RWPE1 (cell line): ENCODE data around the gene SF3A1.
"Not testable (repeated sequence)": the region's sequence is repeated elsewhere in the genome, so short reads cannot be mapped to it uniquely, and the experiment has no call there.

Source experiments
- CTCF ChIA-PET: fragments of 350-600 bp; sonication (Branson Sonifier 250); formaldehyde crosslinking; extraction: SDS; loops from one replicate; lab custom pipeline; 2021; lab: Yijun Ruan, JAX
- POLR2A ChIA-PET: fragments of 400-600 bp; formaldehyde crosslinking; extraction: SDS; loops from one replicate; lab custom pipeline; 2020; ENCODE audit warnings: antibody characterized with exemption; ENCODE audit not compliant: low non-redundant PET; lab: Yijun Ruan, JAX
- DNase-seq: peaks from one replicate; pipeline ENCODE4 v3.0.0; 2012; ENCODE audit warnings: low spot score
- H3K27ac ChIP-seq: fragments of 450-650 bp; 2 replicates; pipeline ENCODE4 v1.5.1; 2017
- TF ChIP-seq, protein P1 (sequence below): fragments of 450-650 bp; conservative IDR thresholded peaks from 2 replicates; pipeline ENCODE4 v1.5.1; 2017; ENCODE audit warnings: low read depth, mild to moderate bottlenecking

Gene SF3A1, protein sequence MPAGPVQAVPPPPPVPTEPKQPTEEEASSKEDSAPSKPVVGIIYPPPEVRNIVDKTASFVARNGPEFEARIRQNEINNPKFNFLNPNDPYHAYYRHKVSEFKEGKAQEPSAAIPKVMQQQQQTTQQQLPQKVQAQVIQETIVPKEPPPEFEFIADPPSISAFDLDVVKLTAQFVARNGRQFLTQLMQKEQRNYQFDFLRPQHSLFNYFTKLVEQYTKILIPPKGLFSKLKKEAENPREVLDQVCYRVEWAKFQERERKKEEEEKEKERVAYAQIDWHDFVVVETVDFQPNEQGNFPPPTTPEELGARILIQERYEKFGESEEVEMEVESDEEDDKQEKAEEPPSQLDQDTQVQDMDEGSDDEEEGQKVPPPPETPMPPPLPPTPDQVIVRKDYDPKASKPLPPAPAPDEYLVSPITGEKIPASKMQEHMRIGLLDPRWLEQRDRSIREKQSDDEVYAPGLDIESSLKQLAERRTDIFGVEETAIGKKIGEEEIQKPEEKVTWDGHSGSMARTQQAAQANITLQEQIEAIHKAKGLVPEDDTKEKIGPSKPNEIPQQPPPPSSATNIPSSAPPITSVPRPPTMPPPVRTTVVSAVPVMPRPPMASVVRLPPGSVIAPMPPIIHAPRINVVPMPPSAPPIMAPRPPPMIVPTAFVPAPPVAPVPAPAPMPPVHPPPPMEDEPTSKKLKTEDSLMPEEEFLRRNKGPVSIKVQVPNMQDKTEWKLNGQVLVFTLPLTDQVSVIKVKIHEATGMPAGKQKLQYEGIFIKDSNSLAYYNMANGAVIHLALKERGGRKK

DNA sequence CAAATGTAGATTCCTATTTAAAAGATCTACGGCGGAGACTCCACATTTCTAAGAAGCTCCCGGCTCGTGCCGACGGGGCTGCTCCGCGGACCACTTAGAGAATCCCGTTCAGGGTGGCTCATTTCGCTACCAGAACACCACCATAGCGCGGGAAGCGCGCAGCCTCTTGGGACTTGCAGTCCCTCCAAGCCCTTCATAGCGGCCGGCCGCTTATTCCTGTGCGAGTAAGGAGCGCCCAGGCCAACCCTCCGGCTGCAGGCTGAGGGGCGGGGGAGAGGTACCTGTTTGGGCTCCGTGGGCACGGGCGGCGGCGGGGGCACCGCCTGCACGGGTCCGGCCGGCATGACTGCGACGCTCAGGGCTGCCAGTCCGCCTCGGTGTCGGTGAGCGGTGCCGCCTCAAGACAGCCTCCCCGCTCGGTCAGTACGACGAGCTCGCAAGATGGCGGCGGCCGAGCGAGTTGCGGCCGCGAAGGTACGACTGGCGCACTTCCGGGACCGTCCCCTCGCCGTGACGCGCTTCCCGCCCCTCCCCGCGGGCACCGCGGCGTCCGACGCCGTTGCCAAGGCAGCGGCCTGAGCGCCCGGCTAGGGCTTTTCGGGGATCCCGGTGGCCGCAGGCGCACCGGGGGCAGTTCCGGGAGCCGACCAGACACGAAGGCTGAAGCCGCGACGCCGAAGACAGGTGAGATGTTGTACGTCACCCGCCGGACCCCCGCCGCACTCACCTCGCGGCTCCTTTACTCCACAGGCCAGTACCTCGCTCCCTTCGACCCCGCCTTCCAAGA is at the start of gene SF3A1, which contains the start of gene CCDC157:
Gene SF3A1, minus strand, starts transcription at position 446 of the 787 bp plus-strand sequence. Its CDS starts 102 bp downstream, at position 344.
Gene CCDC157, plus strand, starts transcription at position 559 of the 787 bp plus-strand sequence. CDS start 8,994 bp downstream, outside the sequence.
- TF ChIP-seq, protein P1, sequence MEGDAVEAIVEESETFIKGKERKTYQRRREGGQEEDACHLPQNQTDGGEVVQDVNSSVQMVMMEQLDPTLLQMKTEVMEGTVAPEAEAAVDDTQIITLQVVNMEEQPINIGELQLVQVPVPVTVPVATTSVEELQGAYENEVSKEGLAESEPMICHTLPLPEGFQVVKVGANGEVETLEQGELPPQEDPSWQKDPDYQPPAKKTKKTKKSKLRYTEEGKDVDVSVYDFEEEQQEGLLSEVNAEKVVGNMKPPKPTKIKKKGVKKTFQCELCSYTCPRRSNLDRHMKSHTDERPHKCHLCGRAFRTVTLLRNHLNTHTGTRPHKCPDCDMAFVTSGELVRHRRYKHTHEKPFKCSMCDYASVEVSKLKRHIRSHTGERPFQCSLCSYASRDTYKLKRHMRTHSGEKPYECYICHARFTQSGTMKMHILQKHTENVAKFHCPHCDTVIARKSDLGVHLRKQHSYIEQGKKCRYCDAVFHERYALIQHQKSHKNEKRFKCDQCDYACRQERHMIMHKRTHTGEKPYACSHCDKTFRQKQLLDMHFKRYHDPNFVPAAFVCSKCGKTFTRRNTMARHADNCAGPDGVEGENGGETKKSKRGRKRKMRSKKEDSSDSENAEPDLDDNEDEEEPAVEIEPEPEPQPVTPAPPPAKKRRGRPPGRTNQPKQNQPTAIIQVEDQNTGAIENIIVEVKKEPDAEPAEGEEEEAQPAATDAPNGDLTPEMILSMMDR, result no peak
- CTCF ChIA-PET, result no interaction called here
- peak within 1 kb of the TSS; percentile 87 for H3K27ac ChIP-seq
- POLR2A ChIA-PET, result interaction anchor here (0.6 kb wide), 1 partner anchor 61 kb away, joined by 3 read pairs; no protein-coding TSS in a partner anchor
- peak; percentile 77 for DNase-seq

DNA sequence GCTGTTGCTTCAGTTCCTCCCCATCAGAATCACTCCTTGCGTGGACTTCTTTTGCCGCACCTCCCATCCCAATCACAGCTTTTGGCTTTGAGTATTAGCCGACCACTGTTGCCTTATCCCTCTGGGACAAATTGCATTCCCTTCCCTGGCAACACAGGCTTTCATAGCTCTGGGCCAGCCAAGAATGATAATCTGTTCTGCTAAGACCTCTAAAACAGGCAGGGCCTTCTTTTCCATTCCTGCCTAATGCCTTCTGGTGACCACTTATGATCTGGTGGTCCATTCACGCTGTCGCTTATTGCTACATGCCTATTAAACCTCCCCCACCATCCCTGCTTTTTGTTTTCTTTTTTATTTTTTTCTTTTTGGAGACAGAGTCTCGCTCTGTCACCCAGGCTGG is 49.7 kb upstream of the SF3A1 start:
- ChIA-PET CTCF (no interaction called here), POLR2A (no interaction called here)
- H3K27ac ChIP-seq, result no peak overlapping the region
- TF ChIP-seq, protein P1, result no peak
- DNase-seq, result no peak

DNA sequence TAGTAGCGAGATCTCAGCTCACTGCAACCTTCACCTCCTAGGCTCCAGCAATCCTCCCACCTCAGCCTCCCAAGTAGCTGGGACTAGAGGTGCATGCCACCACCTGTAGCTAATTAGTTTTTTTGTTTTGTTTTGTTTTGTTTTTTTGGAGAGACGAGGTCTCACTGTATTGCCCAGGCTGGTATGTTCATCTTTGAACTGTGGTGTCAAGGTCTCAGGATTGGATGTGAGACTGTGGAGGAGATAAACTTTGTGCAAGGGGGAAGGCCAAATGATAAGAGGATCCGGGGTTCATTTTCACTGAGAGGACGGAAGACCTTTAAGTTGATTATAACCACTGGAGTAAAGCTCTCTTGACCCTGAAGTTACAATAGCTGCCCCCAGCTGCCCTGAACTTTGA is 49.0 kb upstream of the SF3A1 start:
- ChIA-PET POLR2A (no interaction called here), CTCF (no interaction called here)
- no peak overlapping the region for H3K27ac ChIP-seq
- no peak for DNase-seq
- TF ChIP-seq, protein P1, result no peak

DNA sequence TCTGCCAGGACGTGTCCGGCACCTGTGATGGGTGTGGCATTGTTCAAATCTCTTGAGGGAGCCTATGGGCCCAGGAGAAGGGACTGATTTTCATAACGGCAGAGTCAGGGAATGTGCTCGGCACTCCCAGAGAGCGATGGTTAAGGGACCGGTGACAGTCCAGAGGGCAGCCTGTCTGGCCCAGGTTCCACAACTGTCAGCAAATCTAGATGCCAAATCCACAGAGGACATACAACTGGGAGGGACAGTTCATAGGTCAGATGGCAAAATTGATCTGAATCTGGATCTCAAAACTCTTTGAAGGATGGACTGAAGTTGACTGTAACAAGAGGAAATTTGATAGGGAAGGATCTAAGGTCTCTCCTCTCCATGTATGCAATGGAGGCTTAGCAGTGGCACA is 47.6 kb upstream of the SF3A1 start:
- H3K27ac ChIP-seq, result peak overlapping the region; percentile 17; the same call in 1 of the 2 replicates
- ChIA-PET POLR2A (no interaction called here), CTCF (no interaction called here)
- TF ChIP-seq, protein P1, result no peak
- no peak for DNase-seq

DNA sequence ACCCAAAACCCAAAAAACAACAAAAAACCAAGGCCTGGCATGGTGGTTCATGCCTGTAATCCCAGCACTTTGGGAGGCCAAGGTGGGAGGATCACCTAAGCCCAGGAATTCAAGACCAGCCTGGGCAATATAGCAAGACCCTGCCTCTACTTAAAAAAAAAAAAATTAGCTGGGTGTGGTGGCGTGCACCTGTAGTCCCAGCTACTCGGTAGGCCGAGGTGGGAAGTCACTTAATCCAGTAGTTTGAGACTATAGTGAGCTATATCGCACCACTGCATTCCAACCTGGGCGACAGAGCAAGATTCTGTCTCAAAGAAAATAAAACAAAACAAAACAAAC is 46.0 kb upstream of the SF3A1 start:
- CTCF ChIA-PET, H3K27ac ChIP-seq, DNase-seq, POLR2A ChIA-PET: not testable (repeated sequence)

DNA sequence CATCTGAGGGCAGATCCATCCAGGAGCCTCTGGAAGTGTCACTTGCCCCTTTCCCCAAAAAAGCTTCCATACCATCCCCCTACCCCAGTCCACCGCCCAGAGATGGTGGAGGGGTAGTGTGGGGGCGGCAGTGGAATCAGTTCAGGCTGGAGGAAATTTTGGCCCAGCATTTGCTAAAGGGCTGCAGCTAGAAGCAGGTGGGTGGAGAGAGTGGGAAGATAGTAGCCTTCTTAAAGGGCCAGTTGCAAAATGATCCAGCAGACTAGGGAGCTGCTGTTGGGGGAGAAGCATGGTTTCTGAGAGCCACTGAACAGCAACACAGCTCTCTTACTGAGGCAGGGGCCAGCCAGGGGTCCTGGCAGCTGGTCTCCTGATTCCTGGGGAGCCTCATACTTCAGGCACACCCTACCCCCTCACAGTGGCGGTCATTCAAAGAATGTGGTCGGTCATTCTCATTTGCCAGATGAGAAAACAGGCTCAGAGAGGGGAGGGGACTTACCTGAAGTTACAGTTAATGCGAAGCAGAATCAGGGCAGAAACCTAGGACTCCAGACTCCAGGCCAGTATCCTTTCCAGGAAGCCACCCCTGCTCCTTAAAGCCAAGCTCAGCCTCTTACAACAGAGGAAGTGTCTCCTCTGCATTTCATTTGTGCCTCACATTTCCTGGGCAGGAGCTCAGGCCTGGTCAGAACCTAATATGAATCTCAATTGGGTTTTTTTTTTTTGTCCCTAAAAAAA is 45.5 kb upstream of the SF3A1 start:
- DNase-seq, result no peak
- CTCF ChIA-PET, result no interaction called here
- H3K27ac ChIP-seq, result peak overlapping the region; percentile 59
- POLR2A ChIA-PET, result no interaction called here
- TF ChIP-seq, protein P1, result no peak

DNA sequence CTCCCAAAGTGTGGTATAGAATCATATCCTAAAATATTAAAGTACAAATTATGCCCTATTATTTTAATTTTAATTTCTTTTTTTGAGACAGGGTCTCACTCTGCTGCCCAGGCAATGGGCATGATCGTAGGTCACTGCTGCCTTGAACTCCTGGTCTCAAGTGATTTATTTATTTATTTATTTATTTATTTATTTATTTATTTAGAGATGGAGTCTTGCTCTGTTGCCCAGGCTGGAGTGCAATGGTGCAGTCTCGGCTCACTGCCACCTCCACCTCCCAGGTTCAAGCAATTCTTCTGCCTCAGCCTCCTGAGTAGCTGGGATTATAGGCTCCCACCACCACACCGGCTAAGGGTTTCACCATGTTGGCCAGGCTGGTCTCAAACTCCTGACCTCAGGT is 44.3 kb upstream of the SF3A1 start:
- DNase-seq, CTCF ChIA-PET, POLR2A ChIA-PET: not testable (repeated sequence)
- H3K27ac ChIP-seq, result peak overlapping the region; percentile 59; the same call in 1 of the 2 replicates
